Melanocyte of skin (primary cell): ENCODE measurements around the gene NIPA2. TPM values are rescaled to one million over a fixed set of nuclear protein-coding genes. Genes with fewer than 3 reads are reported as not detected.

ENCODE experiments used
- total RNA-seq, 2 donors: library from RNA; depleted of rRNA; stranded (reverse); fragments of >200 nt; gene quantifications; 2 replicates each; pipeline ENCODE4 v1.2.3, GENCODE V29; 2012

NIPA2 gene
- total RNA-seq = 100 to 1,000 TPM in 1 of 2 donors, 10 to 100 TPM in 1; 75.0 to 108 TPM

DNA sequence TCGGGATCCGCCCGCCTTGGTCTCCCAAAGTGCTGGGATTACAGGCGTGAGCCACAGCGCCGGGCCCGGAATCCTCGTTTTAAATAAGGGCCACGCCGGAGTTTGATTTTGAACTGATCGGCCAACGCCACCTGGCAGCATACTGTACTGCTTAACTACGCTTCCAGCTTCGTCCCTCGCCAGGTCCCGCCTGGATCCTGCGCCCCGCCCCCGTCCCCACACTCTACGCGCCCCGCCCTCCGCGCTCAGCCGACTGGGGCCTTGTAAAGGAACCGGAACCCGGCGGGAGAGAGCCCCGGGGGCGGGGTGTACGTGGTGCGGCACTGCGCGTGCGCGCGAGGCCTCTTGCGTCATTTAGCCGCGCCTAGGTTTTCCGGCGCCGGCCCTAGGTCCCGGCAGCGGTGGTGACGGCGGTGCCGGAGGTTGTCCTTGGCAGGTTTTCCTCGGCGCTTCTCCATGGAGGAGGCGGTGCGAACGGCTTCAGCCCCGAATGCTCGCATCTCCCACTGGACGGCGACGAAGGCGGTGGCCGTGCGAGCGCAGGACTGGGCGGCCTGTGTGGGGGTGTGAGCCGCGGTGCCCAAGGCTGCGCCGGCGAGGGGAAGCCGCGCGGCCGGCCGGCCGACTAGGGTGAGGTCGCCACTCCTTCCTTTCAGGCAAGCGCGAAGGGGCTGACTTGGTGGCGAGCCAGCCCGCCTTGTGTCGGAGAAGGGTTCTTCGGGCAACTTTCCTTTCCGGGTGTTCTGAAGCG lies at the start of gene NIPA2:
Gene NIPA2, plus strand, starts transcription at position 375 of the 751 bp plus-strand sequence. CDS start 13,066 bp downstream, outside the sequence.

Other genes with a start within 250 kb of the NIPA2 start
- gene NIPA1, start 52.0 kb upstream of the NIPA2 start, total RNA-seq = 10 to 100 TPM; 17.6 TPM
- gene CYFIP1, start 141.7 kb downstream of the NIPA2 start, total RNA-seq = 100 to 1,000 TPM in 1 of 2 donors, 10 to 100 TPM in 1; 94.3 to 112 TPM
- 10 to 100 TPM; 29.9 to 31.6 TPM for gene TUBGCP5, start 200.9 kb downstream of the NIPA2 start, total RNA-seq